Measurements from ENCODE around the gene LIPA. TPM values are rescaled to one million over a fixed set of nuclear protein-coding genes. Genes with fewer than 3 reads are reported as not detected.

LIPA gene
- total and polyA plus RNA-seq, 9 of the 15 experiments (the other 6 are each of a cell fraction or from before 2014, with no cell fraction given), result 0.07 to 0.40 (median 0.15) TPM; not detected in 1

DNA sequence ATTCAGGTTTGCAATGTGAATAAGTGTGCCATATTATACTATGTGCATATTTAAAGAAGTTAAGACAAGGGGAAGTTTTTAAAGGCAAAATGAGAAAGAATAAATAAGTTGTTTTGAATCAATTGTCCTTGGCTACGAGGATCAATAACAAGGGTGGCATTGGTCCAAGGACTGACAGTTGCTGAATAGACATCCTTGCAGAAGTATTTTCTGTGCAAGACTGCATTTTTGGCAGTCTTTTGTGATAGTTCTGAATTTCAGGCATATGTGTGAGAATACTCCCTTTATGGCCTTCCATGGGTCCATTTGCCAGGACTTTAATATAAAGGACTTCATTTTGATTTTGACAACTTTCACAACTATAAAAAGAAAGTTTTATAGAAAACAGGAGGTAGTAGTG lies 5.4 kb upstream of the LIPA start:
- no peaks in the 10 kb centered on the region for H4K20me1 ChIP-seq (replicated peaks; ENCODE audit: control insufficient read depth, insufficient read depth, low read length)
- no peaks in the 10 kb centered on the region for H3K79me2 ChIP-seq (ENCODE audit: control insufficient read depth, insufficient read depth, low read length)
- DNase-seq (ENCODE audit: extremely low read depth in 1 of 4, low spot score in 3 of 4), result no peak
- FAIRE-seq, result no peak
- no peak overlapping the region for H3K4me3 ChIP-seq
- no peak overlapping the region for H3K27ac ChIP-seq (ENCODE audit: extremely low read depth, low read depth, low read length)
- no TSS peak for BruUV-seq (replicated peaks)
- in situ Hi-C loops (cut with MboI) (no loop called here), intact Hi-C loops (cut with micrococcal nuclease) (no loop called here)
- 0% methylated on average over 1 of the region's 1 CpG for WGBS (ENCODE audit: insufficient coverage, low coverage, missing lambda C conversion rate)
- POLR2A ChIA-PET, result no interaction called here
- no peaks in the 10 kb centered on the region for H3K9me3 ChIP-seq (replicated peaks; ENCODE audit: control insufficient read depth, insufficient read depth, low read depth, low read length)
- no peaks in the 10 kb centered on the region for H3K36me3 ChIP-seq (ENCODE audit: control insufficient read depth, insufficient read depth, low read length)
- no peaks in the 10 kb centered on the region for H3K27me3 ChIP-seq (ENCODE audit: control insufficient read depth in 2 of 2, insufficient read depth in 2 of 2, low read length in 2 of 2)
- no peak for ATAC-seq
- no peak overlapping the region for H3K4me2 ChIP-seq (ENCODE audit: insufficient read depth, low read length)
- CTCF ChIA-PET (ENCODE audit: low intra/inter-chr PET ratio), result no interaction called here
- no peaks in the 10 kb centered on the region for H3K4me1 ChIP-seq (replicated peaks in 1 of 2; ENCODE audit: control insufficient read depth in 2 of 2, insufficient read depth in 2 of 2, low read length in 2 of 2)
- no peaks in the 10 kb centered on the region for H3K9me1 ChIP-seq (ENCODE audit: control insufficient read depth, insufficient read depth, low read length)
- H2AFZ ChIP-seq (ENCODE audit: low read depth, low read length), result no peak overlapping the region
- H3K9ac ChIP-seq (ENCODE audit: insufficient read depth in 1 of 2, low read depth in 2 of 2, low read length in 2 of 2), result no peak overlapping the region
- no peak for TF ChIP-seq FOXJ3 (CRISPR knock-in tag; IDR thresholded peaks at IDR 0.05)
- no peak for TF ChIP-seq ZNF445 (CRISPR knock-in tag; IDR thresholded peaks at IDR 0.05; ENCODE audit: low read depth)
- TF ChIP-seq NFIC (IDR thresholded peaks at IDR 0.05), result no peak
- no peak for TF ChIP-seq CBX1 (IDR thresholded peaks at IDR 0.05; ENCODE audit: low read depth)
- TF ChIP-seq, protein P1, sequence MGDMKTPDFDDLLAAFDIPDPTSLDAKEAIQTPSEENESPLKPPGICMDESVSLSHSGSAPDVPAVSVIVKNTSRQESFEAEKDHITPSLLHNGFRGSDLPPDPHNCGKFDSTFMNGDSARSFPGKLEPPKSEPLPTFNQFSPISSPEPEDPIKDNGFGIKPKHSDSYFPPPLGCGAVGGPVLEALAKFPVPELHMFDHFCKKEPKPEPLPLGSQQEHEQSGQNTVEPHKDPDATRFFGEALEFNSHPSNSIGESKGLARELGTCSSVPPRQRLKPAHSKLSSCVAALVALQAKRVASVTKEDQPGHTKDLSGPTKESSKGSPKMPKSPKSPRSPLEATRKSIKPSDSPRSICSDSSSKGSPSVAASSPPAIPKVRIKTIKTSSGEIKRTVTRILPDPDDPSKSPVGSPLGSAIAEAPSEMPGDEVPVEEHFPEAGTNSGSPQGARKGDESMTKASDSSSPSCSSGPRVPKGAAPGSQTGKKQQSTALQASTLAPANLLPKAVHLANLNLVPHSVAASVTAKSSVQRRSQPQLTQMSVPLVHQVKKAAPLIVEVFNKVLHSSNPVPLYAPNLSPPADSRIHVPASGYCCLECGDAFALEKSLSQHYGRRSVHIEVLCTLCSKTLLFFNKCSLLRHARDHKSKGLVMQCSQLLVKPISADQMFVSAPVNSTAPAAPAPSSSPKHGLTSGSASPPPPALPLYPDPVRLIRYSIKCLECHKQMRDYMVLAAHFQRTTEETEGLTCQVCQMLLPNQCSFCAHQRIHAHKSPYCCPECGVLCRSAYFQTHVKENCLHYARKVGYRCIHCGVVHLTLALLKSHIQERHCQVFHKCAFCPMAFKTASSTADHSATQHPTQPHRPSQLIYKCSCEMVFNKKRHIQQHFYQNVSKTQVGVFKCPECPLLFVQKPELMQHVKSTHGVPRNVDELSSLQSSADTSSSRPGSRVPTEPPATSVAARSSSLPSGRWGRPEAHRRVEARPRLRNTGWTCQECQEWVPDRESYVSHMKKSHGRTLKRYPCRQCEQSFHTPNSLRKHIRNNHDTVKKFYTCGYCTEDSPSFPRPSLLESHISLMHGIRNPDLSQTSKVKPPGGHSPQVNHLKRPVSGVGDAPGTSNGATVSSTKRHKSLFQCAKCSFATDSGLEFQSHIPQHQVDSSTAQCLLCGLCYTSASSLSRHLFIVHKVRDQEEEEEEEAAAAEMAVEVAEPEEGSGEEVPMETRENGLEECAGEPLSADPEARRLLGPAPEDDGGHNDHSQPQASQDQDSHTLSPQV (IDR thresholded peaks at IDR 0.05), result no peak
- TF ChIP-seq, protein P2, sequence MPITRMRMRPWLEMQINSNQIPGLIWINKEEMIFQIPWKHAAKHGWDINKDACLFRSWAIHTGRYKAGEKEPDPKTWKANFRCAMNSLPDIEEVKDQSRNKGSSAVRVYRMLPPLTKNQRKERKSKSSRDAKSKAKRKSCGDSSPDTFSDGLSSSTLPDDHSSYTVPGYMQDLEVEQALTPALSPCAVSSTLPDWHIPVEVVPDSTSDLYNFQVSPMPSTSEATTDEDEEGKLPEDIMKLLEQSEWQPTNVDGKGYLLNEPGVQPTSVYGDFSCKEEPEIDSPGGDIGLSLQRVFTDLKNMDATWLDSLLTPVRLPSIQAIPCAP (CRISPR knock-in tag; IDR thresholded peaks at IDR 0.05; ENCODE audit: borderline replicate concordance), result no peak
- TF ChIP-seq NR2F6 (CRISPR knock-in tag; IDR thresholded peaks at IDR 0.05), result no peak
- TF ChIP-seq ZNF699 (CRISPR knock-in tag; IDR thresholded peaks at IDR 0.05; ENCODE audit: insufficient replicate concordance), result no peak
- no peak for TF ChIP-seq PPARD (CRISPR knock-in tag; IDR thresholded peaks at IDR 0.05)
- TF ChIP-seq ZNF24 (IDR thresholded peaks at IDR 0.05), result no peak
- TF ChIP-seq SREBF1 (IDR thresholded peaks at IDR 0.05; ENCODE audit: borderline replicate concordance, low read depth, low read length), result no peak
- TF ChIP-seq, protein P3, sequence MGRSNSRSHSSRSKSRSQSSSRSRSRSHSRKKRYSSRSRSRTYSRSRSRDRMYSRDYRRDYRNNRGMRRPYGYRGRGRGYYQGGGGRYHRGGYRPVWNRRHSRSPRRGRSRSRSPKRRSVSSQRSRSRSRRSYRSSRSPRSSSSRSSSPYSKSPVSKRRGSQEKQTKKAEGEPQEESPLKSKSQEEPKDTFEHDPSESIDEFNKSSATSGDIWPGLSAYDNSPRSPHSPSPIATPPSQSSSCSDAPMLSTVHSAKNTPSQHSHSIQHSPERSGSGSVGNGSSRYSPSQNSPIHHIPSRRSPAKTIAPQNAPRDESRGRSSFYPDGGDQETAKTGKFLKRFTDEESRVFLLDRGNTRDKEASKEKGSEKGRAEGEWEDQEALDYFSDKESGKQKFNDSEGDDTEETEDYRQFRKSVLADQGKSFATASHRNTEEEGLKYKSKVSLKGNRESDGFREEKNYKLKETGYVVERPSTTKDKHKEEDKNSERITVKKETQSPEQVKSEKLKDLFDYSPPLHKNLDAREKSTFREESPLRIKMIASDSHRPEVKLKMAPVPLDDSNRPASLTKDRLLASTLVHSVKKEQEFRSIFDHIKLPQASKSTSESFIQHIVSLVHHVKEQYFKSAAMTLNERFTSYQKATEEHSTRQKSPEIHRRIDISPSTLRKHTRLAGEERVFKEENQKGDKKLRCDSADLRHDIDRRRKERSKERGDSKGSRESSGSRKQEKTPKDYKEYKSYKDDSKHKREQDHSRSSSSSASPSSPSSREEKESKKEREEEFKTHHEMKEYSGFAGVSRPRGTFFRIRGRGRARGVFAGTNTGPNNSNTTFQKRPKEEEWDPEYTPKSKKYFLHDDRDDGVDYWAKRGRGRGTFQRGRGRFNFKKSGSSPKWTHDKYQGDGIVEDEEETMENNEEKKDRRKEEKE (IDR thresholded peaks at IDR 0.05; ENCODE audit: borderline replicate concordance in 1 of 2, control insufficient read depth in 1 of 2, low read depth in 2 of 2, low read length in 1 of 2), result no peak
- TF ChIP-seq, protein P4, sequence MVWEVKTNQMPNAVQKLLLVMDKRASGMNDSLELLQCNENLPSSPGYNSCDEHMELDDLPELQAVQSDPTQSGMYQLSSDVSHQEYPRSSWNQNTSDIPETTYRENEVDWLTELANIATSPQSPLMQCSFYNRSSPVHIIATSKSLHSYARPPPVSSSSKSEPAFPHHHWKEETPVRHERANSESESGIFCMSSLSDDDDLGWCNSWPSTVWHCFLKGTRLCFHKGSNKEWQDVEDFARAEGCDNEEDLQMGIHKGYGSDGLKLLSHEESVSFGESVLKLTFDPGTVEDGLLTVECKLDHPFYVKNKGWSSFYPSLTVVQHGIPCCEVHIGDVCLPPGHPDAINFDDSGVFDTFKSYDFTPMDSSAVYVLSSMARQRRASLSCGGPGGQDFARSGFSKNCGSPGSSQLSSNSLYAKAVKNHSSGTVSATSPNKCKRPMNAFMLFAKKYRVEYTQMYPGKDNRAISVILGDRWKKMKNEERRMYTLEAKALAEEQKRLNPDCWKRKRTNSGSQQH (CRISPR knock-in tag; IDR thresholded peaks at IDR 0.05), result no peak

Data from K562 (cell line).